T-helper 1 cell (primary cell): ENCODE measurements around the gene LIMCH1.

Experiments used
- DNase-seq, 5 donors: peaks; one replicate each; pipeline ENCODE4 v3.0.0-alpha.2; 2012 to 2020

LIMCH1 gene

GRCh38 chr4:41744572-41745291 lies 206.8 kb downstream of the LIMCH1 start:
- no peak for DNase-seq

GRCh38 chr4:41745292-41746024 lies 207.5 kb downstream of the LIMCH1 start:
- no peak for DNase-seq

GRCh38 chr4:41746025-41746439 lies 208.1 kb downstream of the LIMCH1 start:
- DNase-seq, result no peak

DNA sequence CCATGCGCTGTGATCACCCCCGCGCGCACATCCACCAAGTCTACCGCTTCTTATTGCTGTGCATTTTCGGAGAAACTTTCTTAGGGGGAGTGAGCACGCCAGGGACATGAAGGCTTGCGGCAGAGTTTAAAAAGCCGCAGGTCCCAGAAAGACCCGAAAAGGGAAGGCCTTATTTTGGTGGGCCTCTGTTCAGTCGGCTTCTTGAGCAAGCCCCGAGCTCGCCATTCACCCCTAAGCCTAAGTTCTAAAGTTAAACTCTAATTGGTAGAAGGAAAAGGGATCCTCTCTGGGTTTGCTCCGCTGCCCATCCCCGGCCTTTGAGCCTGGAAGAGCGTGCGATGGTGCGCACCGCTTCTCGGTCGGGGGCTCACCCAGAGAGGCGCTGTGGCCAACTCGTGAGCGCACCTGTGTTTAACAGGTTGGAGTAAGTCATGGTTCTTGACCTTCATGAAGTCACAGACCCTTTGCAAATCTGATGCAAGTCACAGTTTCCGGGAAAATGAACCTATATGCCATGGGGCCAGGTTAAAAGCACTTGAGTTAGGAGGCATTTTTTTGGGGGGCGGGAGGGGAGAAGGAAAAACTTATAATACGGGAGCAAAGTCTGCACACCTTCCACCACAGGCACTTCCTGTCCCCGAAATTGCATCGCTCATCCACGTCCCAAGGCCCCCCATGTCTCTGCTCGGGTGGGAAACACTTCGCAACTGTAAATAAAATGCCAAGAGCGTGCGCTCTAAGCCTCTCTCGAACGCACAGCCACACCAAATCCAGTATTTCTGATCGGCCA lies 208.7 kb downstream of the LIMCH1 start:
- no peak for DNase-seq

- no peak for DNase-seq
These were observed 209.5 kb downstream of the LIMCH1 start for GRCh38 chr4:41747230-41748055.

DNA sequence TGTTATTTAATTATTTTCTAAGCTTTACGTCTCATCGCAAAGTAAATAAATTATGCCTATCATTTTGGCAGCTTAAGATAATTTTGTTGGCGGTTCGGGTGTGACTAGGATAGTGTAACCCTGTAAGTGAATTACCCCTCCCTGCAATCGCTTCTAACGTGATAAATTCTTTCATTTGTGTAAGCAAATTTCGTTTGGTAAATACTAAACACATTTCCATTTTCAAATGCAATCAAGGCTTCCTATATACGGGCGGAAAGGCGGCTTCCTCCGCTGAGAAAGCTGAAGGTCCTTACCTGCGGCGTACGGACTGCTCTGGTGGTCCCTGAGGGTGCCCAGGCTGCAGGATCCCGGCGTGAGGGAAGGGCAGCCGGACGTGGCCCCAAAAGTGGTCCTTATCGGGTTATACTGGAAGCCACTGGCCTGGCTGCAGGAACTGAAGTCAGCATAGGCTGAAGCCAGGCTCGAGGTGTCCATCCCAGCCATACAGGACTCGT lies 210.2 kb downstream of the LIMCH1 start:
- no peak for DNase-seq

- DNase-seq, result no peak
These were observed 210.9 kb downstream of the LIMCH1 start, which contains the start of gene PHOX2B for GRCh38 chr4:41748571-41749475. Gene PHOX2B (minus strand): TSS chr4:41748725. CDS start chr4:41748610, 115 bp downstream.

- DNase-seq, result no peak
These were observed 211.7 kb downstream of the LIMCH1 start for GRCh38 chr4:41749631-41750039.
